Transverse colon (tissue), 4 donors: ENCODE data around the gene NPRL2.

ENCODE experiments used
- CTCF ChIP-seq, 5 experiments: fragments of 200-600 bp in 3 of 5; fragments of 450-650 bp in 2 of 5; sonication (generic) in 3 of 5; IDR thresholded peaks; 1 replicate in 2 of 5; 2 replicates in 3 of 5; pipeline ENCODE4 v1.5.1; 2016 to 2017; ENCODE audit warnings: antibody characterized with exemption in 5 of 5, inconsistent platforms in 3 of 5, mild to moderate bottlenecking in 2 of 5, moderate library complexity in 1 of 5
- EP300 ChIP-seq: sonication (generic); formaldehyde crosslinking; IDR thresholded peaks from one replicate; pipeline ENCODE4 v1.6.1; 2017; ENCODE audit warnings: antibody characterized with exemption, low read depth
- POLR2A ChIP-seq: fragments of 450-650 bp; IDR thresholded peaks from one replicate; pipeline ENCODE4 v1.6.1; 2016; ENCODE audit warnings: antibody characterized with exemption, mild to moderate bottlenecking, moderate library complexity
- POLR2AphosphoS5 ChIP-seq, 3 donors: sonication (generic); formaldehyde crosslinking; IDR thresholded peaks; one replicate each; pipeline ENCODE4 v1.6.1; 2016; ENCODE audit warnings: antibody characterized with exemption in 3 of 3

- TF ChIP-seq CTCF (IDR thresholded peaks at IDR 0.05) (no peak), POLR2A (no peak), POLR2AphosphoS5 (IDR thresholded peaks at IDR 0.05) (no peak), EP300 (no peak)
Observed at GRCh38 chr3:50354850-50355249, 4.3 kb upstream of the NPRL2 start.
